Measurements from ENCODE around the gene MCOLN1. TPM values are rescaled to one million over a fixed set of nuclear protein-coding genes. Genes with fewer than 3 reads are reported as not detected.

The MCOLN1 gene
- total and polyA plus RNA-seq, 2 donors (not counting 3 experiments of a cell fraction or from before 2014, with no cell fraction given), result 23.0 to 60.9 TPM

DNA sequence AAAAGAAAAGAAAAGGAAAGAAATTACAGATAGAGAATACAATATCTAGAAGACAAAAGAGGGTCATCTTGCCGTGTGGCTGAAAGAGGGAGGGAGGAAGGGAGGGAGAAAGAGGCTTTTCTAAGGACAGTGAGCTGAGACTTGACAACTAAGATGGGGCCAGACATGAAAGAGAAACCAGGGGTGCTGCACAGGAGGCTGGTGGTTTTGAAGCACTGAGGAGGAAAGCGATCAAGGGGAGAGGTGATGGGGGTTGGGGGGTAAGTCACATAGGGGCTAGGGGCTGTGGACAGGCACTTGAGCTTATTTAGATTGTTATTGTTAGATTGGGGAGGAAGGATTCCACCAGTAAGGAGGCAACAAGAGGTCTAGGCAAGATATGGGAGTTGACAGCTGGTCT lies 30.4 kb downstream of the MCOLN1 start:
- BruUV-seq (replicated peaks), result no TSS peak
- ChIA-PET CTCF (interaction anchor here (1.5 kb wide), 1 partner anchor 16 kb away, joined by 7 read pairs; no protein-coding TSS in a partner anchor), POLR2A (no interaction called here)
- Histone ChIP-seq H3K36me3 (ENCODE audit: control insufficient read depth in 2 of 2, extremely low read depth in 1 of 2, insufficient read depth in 2 of 2, low read length in 2 of 2) (peaks cover 3 to 37% of the 10 kb centered on the region in 2 experiments), H3K9ac (replicated peaks; ENCODE audit: extremely low read depth, insufficient read depth, low read length) (no peak overlapping the region), H3K9me3 (replicated peaks; ENCODE audit: control insufficient read depth, insufficient read depth, low read length) (no peaks in the 10 kb centered on the region), H3K9me1 (replicated peaks; ENCODE audit: control insufficient read depth, extremely low read depth, insufficient read depth, low read length) (no peaks in the 10 kb centered on the region), H4K20me1 (replicated peaks; ENCODE audit: control insufficient read depth, extremely low read depth, insufficient read depth, low read length) (no peaks in the 10 kb centered on the region), H3K4me2 (ENCODE audit: insufficient read depth, low read length) (no peak overlapping the region), H3K4me3 (replicated peaks in 1 of 3; ENCODE audit: insufficient read depth in 1 of 3, low read depth in 1 of 3, low read length in 3 of 3) (no peak overlapping the region), H3K27ac (ENCODE audit: insufficient read depth, low read depth, low read length) (no peak overlapping the region), H3K4me1 (ENCODE audit: control insufficient read depth, extremely low read depth, insufficient read depth, low read length) (no peaks in the 10 kb centered on the region), H2AFZ (ENCODE audit: low read depth, low read length) (no peak overlapping the region), H3K27me3 (ENCODE audit: control insufficient read depth in 2 of 2, insufficient read depth in 2 of 2, low read length in 2 of 2) (no peaks in the 10 kb centered on the region), H3K79me2 (ENCODE audit: control insufficient read depth, insufficient read depth, low read length) (no peaks in the 10 kb centered on the region)
- FAIRE-seq (no peak), DNase-seq (ENCODE audit: low read depth, low spot score) (no peak)
- dilution Hi-C loops (cut with MboI; ENCODE audit: extremely low pct_ligation_motif_present, low sequenced_read_pairs) (no loop called here), intact Hi-C loops (cut with micrococcal nuclease) (no loop called here)
- TF ChIP-seq JUN (IDR thresholded peaks at IDR 0.05; ENCODE audit: borderline replicate concordance, insufficient read depth, insufficient read length, low read depth) (no peak), POLR2A (IDR thresholded peaks at IDR 0.05; ENCODE audit: low read depth, low read length) (no peak), GATA2 (IDR thresholded peaks at IDR 0.05; ENCODE audit: insufficient read depth, insufficient read length, low read depth, low read length) (no peak), EZH2 (IDR thresholded peaks at IDR 0.05; ENCODE audit: borderline replicate concordance, low read depth, low read length, severe bottlenecking) (no peak), POLR2AphosphoS5 (IDR thresholded peaks at IDR 0.05; ENCODE audit: insufficient read depth, low read depth, low read length) (no peak), MAX (IDR thresholded peaks at IDR 0.05; ENCODE audit: insufficient read depth, insufficient read length) (no peak), MYC (IDR thresholded peaks at IDR 0.05; ENCODE audit: low read depth, low read length) (no peak), CTCF (IDR thresholded peaks at IDR 0.05; ENCODE audit: extremely low read depth in 1 of 2, insufficient read depth in 1 of 2, low read depth in 1 of 2, low read length in 2 of 2) (no peak), FOS (IDR thresholded peaks at IDR 0.05; ENCODE audit: borderline replicate concordance, insufficient read depth, low read length) (no peak)
